NB4 (cell line): ENCODE results near the gene KLHL13.

ENCODE experiments used
- CTCF ChIP-seq: IDR thresholded peaks from one replicate; pipeline ENCODE4 v1.5.1; 2012; ENCODE audit warnings: low read depth, low read length
- POLR2A ChIP-seq: IDR thresholded peaks from 2 replicates; pipeline ENCODE4 v1.6.1; 2011; ENCODE audit warnings: mild to moderate bottlenecking; ENCODE audit not compliant: insufficient read length; ENCODE audit errors: extremely low read depth

GRCh38 chrX:117977526-117977925 lies 139.1 kb downstream of the KLHL13 start:
- TF ChIP-seq POLR2A: no peak
- no peak for TF ChIP-seq CTCF
